Forelimb muscle (tissue), 1 donor: ENCODE measurements around the gene USF1. TPM values are rescaled to one million over a fixed set of nuclear protein-coding genes. Genes with fewer than 3 reads are reported as not detected.
"Not testable (repeated sequence)": the region's sequence is repeated elsewhere in the genome, so short reads cannot be mapped to it uniquely, and the experiment has no call there.

Experiments used
- DNase-seq: peaks from one replicate; pipeline ENCODE4 v3.0.0-alpha.2; 2013; ENCODE audit warnings: low read depth
- polyA plus RNA-seq: library from polyadenylated mRNA; unstranded; fragments of 120-200 nt; gene quantifications from one replicate; pipeline ENCODE4 v1.2.1, GENCODE V29; 2013; ENCODE audit not compliant: insufficient read length

USF1 gene
- polyA plus RNA-seq, 1 donor = 33.5 TPM

DNA sequence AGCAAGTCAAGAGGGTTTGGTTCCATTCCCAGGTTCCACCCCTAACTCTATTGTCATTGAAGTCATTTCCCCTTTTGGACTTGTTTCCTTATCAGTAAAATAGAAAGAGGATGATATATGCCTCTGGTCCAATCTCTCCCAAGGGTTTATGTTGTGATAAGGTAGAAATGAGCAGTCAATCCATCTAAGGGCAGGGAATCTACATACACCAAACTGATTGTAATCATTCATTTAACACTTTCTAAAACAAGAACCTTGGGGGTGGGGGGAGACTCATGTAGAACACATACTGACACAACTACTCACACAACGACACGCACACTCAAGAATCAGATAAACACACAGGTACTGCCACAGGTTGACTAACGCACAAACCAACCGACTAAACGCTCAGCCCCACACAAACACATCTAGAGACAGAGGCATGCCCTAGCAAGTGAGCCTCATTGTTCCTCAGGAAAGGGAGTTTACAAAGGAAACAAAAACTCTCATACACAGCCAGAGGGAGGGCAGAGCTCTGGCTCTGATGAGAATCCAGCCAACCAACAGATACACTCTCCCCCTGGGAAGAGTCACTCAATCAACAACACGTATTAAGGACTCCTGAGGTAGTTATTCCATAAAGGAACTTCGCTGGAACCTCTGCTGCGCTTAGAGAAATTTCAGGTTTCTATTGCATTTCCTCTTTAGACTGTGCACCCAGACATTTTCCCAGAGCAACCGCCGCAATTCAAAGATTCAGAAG is 25.9 kb downstream of the USF1 start:
- DNase-seq = no peak

GRCh38 chr1:161019111-161019660 is 26.6 kb downstream of the USF1 start:
- not testable (repeated sequence) for DNase-seq

DNA sequence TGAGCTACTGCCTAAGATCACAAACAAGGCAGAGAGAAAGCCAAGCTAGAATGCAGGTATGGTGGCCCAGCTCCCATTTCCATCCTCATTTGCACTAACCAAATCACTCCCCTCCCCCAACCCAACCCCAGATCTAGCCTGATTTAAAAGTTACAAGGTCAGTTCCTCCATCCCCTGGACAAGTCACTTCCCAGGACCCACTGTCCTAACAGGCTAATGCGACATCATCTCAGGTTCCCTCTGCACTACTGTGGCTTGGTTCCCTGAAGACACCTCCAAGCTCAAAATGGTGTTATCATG is 27.2 kb downstream of the USF1 start:
- DNase-seq = no peak

- no peak for DNase-seq
Observed at GRCh38 chr1:161017756-161018630, 27.8 kb downstream of the USF1 start.

DNA sequence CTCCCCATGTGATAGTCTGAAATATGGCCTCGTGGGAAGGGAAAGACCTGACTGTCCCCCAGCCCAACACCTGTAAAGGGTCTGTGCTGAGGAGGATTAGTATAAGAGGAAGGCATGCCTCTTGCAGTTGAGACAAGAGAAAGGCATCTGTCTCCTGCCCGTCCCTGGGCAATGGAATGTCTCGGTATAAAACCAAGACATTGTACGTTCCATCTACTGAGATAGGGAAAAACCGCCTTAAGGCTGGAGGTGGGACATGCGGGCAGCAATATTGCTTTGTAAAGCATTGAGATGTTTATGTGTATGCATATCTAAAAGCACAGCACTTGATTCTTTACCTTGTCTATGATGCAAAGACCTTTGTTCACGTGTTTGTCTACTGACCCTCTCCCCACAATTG is 28.6 kb downstream of the USF1 start:
- DNase-seq = not testable (repeated sequence)

- not testable (repeated sequence) for DNase-seq
Observed at GRCh38 chr1:161016683-161017082, 29.1 kb downstream of the USF1 start.

DNA sequence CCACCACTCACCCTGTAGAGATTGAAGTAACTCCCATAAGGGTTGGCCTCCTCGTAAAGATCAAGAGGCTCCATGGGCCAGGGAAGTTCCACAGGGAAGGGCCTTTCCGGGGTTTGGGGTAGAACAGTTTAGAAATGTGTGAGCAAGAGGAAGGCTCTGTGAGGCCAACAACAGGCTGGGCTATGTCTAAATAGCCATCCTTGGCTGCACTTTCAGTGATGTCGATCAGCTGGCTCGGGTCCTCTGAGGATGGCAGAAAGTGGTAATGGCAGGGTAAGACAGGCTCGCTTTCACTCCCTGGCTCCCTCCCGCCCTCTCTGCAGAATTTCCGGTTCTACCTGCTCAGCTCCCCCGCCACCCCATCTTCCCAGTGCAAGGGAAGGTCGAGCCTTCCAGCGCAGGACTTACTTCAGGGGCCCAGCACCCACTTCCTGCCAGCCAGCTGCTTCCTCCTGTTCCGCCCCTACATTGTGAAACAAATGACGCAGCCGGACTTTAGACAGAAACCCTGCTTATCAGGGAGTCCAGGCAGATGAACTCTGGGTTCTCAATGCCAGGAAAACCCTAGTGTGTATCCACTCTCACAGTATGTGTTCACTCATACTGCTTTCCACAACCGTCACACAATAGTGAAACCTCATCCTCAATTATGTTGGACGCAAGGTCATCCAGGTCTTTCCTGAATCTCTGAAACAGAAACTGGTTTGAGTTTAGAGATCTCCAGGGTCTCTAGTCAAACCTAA is 32.1 kb downstream of the USF1 start:
- peak; percentile 40 for DNase-seq

GRCh38 chr1:161013131-161013487 is 32.7 kb downstream of the USF1 start:
- DNase-seq = no peak

DNA sequence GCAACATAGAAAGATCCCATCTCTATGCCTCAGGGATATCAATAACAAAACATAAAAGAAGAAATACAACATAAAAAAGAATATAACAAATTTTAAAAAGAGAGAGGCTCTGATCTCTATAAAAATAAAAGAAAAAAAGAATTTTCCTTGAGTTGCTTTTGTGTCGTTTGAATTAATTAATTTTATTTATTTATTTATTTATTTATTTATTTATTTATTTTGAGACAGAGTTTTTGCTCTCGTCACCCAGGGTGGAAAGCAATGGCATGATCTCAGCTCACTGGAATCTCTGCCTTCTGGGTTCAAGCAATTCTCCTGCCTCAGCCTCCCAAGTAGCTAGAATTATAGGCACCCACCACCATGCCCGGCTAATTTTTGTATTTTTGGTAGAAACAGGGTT is 33.4 kb downstream of the USF1 start:
- DNase-seq = no peak

DNA sequence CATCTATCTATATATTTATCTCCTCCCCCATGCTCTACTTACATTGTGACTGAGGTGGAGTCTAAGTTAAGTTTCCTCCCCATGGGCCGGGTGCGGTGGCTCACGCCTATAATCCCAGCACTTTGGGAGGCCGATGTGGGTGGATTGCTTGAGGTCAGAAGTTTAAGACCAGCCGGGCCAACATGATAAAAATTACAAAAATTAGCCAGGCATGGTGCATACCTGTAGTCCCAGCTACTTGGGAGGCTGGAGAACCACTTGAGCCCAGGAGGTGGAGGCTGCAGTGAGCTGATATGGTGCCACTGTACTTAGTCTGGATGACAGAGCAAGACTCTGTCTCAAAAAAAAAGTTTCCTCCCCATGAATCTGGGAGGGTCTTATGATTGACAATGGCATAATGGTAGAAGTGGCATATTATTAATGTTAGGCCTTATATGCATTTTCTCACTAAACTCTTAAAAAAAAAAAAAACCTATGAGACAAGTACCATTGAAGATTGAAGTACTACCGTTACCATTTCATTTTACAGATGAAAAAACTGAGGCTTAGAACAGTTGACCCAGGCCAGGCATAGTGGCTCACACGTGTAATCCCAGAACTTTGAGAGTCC is 36.1 kb downstream of the USF1 start:
- DNase-seq = no peak

- DNase-seq = no peak
Observed at GRCh38 chr1:161008869-161009510, 36.8 kb downstream of the USF1 start.

DNA sequence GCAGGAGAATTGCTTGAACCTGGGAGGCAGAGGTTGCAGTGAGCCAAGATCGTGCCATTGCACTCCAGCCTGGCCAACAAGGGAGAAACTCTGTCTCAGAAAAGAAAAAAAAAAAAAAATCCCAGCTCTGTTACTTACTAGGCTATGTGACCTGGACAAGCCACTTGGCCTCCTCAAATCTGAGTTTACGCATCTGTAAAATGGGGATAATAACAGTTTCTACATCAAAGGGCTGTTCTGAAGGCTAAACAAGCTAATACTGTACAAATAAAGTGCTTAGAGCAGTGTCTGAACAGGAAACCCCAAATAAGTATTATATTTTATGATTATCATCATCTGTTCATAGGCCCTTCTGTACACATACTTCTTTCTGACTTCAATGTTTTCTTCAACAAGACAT is 38.4 kb downstream of the USF1 start:
- no peak for DNase-seq

DNA sequence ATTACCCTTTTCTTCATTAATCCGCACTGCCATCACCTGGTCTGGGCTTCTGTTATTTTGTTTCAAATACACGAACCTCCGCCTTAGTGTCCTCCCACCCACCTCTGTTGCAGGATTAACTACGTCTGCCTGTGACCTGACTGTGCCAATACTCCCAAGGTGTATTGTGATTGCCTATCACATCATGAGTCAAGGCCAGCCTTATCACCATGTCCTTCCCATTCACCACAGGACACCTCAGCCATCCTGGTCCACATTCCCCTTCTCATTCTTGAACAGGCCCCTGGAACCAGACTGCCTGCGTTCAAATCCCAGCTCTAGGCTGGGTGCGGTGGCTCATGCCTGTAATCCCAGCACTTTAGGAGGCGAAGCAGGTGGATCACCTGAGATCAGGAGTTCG is 39.2 kb downstream of the USF1 start:
- no peak for DNase-seq

GRCh38 chr1:161001525-161001924 is 44.3 kb downstream of the USF1 start:
- DNase-seq = no peak

GRCh38 chr1:161000736-161001480 is 44.9 kb downstream of the USF1 start:
- DNase-seq = no peak

GRCh38 chr1:160999376-160999775 is 46.4 kb downstream of the USF1 start:
- no peak for DNase-seq

DNA sequence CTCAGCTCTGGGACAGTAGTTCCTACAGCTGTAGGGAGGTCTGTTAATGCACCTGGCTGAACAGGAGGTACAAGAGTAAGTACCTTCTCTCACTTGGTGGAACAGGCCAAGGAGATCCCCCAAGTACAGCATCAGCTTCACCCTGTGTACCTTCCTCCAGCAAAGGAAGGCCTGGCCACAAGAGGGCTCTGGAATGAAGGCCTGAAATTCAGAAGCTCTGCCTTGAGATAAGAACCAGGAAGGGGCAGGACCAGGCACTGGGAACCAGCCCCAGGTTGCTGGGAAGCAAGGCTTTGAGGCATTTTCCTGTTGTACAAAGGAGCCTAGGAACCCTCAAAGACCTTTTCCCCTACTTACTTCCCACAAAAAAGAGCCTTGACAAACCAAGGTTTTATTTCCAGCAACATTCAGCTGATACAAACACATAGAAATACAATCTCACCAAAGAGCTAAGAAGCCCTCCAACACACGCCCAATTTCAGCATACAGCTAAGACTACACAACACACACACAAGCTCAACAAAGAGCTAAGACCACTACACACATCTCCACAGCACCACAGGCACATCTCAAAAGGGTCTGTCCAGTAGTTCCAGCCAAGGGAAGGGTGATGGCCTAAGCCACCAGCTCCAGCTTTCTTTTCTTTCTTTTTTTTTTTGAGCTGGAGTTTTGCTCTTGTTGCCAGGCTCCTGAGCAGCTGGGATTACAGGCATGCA is 48.3 kb downstream of the USF1 start:
- DNase-seq = no peak

- DNase-seq = no peak
Observed at GRCh38 chr1:160996178-160996577, 49.6 kb downstream of the USF1 start.

- DNase-seq = no peak
Observed at GRCh38 chr1:160993544-160994193, 52.1 kb downstream of the USF1 start.
